Uterine smooth muscle cell (primary cell): Measurements from ENCODE around the gene GTF2H4. TPM values are rescaled to one million over a fixed set of nuclear protein-coding genes. Genes with fewer than 3 reads are reported as not detected.

Source experiments
- total RNA-seq: library from RNA; depleted of rRNA; stranded (reverse); fragments of >200 nt; gene quantifications from 2 replicates; pipeline ENCODE4 v1.2.3, GENCODE V29; 2014

GTF2H4 gene
- 11.2 and 13.1 TPM in 2 replicates for total RNA-seq

GRCh38 chr6:30907758-30908591, at the start of gene GTF2H4:
Gene GTF2H4, plus strand, starts transcription at chr6:30908207.

GRCh38 chr6:30883685-30884520, 24.1 kb upstream of the GTF2H4 start, which contains the start of gene DDR1:
Gene DDR1, plus strand, starts transcription at chr6:30884519. Its CDS starts 4,211 bp downstream, at chr6:30888730.

GRCh38 chr6:30914076-30914853, 6.3 kb downstream of the GTF2H4 start, which contains the start of gene VARS2:
Gene VARS2, plus strand, starts transcription at chr6:30914238. Its CDS starts 599 bp downstream, at chr6:30914837.

GRCh38 chr6:30931969-30932645, 24.1 kb downstream of the GTF2H4 start, which contains the start of gene SFTA2:
Gene SFTA2, minus strand, starts transcription at chr6:30932170. Its CDS starts 74 bp downstream, at chr6:30932096.

GRCh38 chr6:30940361-30940986, 32.5 kb downstream of the GTF2H4 start, which contains the start of gene MUCL3:
Gene MUCL3, plus strand, starts transcription at chr6:30940973. Its CDS starts 27 bp downstream, at chr6:30941000.

Other genes with a start within 250 kb of the GTF2H4 start
- gene DHX16, start 235.2 kb upstream of the GTF2H4 start, total RNA-seq: 39.2 and 51.0 TPM in 2 replicates
- 49.8 and 53.6 TPM in 2 replicates for gene PPP1R18, start 221.6 kb upstream of the GTF2H4 start, total RNA-seq
- 2.2 and 4.0 TPM in 2 replicates for gene NRM, start 217.2 kb upstream of the GTF2H4 start, total RNA-seq
- 4.6 and 13.2 TPM in 2 replicates for gene MDC1, start 190.9 kb upstream of the GTF2H4 start, total RNA-seq
- 508 and 873 TPM in 2 replicates for gene TUBB, start 187.9 kb upstream of the GTF2H4 start, total RNA-seq
- 154 and 155 TPM in 2 replicates for gene FLOT1, start 165.5 kb upstream of the GTF2H4 start, total RNA-seq
- 41.9 and 49.7 TPM in 2 replicates for gene IER3, start 163.7 kb upstream of the GTF2H4 start, total RNA-seq
- 8.6 and 22.4 TPM in 2 replicates for gene DDR1, start 23.7 kb upstream of the GTF2H4 start, total RNA-seq
- 21.4 and 21.5 TPM in 2 replicates for gene VARS2, start 6.0 kb downstream of the GTF2H4 start, total RNA-seq
- gene SFTA2, start 24.0 kb downstream of the GTF2H4 start, total RNA-seq: not detected in 2 replicates
- not detected in 2 replicates for gene MUCL3, start 32.8 kb downstream of the GTF2H4 start, total RNA-seq
- gene MUC21, start 75.5 kb downstream of the GTF2H4 start, total RNA-seq: not detected in 2 replicates
- not detected in 2 replicates for gene MUC22, start 102.3 kb downstream of the GTF2H4 start, total RNA-seq
- not detected in 2 replicates for gene C6orf15, start 204.4 kb downstream of the GTF2H4 start, total RNA-seq
- gene PSORS1C1, start 206.6 kb downstream of the GTF2H4 start, total RNA-seq: 1.00 and 1.2 TPM in 2 replicates
- not detected in 2 replicates for gene CDSN, start 212.2 kb downstream of the GTF2H4 start, total RNA-seq
- gene PSORS1C2, start 230.9 kb downstream of the GTF2H4 start, total RNA-seq: not detected in 2 replicates
- gene CCHCR1, start 249.6 kb downstream of the GTF2H4 start, total RNA-seq: 25.6 and 36.6 TPM in 2 replicates